IPS-NIHi7 (cell line): ENCODE data around the gene RALGAPB.
"Not testable (repeated sequence)": the region's sequence is repeated elsewhere in the genome, so short reads cannot be mapped to it uniquely, and the experiment has no call there.

Experiments
- DNase-seq: peaks from one replicate; pipeline ENCODE4 v3.0.0; 2012; ENCODE audit warnings: mixed read lengths; ENCODE audit errors: extremely low spot score

Gene RALGAPB

DNA sequence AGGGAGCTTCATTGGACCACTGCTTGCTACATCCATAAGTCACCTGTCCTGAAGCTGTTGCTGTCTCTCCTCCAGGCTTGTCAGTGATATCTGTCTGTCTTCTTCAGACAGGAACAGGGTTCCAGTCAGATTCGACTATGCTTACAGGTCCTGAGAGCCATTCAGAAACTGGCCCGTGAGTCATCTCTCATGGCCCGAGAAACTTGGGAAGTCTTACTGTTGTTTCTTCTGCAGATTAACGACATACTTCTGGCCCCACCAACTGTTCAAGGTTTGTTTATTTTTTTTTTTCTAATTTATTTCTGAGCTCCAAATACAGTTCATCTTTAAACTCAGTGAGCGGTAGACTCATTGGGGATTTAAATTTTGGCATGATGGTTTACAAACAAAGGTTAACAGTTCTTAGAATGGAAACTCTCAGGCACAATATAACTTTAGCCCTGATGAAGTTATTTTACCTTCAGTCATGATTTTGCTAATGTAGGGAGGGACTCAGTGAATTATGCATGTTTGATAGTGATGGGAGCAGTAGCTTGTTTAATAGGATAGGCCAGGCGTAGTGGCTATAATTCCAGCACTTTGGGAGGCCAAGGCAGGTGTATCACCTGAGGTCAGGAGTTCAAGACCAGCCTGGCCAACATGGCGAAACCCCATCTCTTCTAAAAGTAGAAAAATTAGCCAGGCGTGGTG, 24.7 kb downstream of the RALGAPB start:
- no peak for DNase-seq

DNA sequence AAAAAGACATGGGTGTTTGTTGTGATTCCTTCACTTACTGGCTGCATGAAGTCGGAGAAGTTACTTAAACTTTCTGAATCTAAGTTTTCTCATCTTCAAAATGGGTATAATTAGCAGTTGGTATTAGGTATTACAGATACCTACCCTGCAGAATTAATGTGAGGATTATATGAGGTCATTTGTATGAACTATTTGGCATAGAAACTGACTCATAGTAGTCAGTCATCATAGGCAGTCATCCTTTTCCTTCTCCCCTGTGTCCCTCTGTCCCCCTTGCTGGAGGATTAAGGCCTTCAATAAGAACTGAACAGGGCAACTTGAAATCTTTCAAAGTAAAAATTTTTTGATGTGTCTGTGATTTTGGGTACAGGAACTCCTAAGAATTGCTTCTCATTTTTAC, 26.3 kb downstream of the RALGAPB start:
- no peak for DNase-seq

DNA sequence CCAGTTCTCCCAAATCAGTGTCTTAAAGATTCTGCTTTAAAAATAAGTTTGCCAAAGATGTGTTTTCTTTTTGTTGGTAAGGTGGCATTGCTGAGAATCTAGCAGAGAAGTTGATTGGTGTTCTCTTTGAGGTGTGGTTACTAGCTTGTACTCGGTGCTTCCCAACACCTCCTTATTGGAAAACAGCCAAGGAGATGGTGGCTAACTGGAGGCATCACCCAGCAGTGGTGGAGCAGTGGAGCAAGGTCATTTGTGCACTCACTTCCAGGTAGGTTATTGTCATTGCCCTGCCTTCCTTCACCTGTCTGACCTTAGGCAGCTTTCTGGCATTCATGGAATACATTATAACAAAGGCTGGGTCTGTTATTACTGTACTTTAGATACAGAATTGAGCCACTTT, 26.7 kb downstream of the RALGAPB start:
- DNase-seq: no peak

DNA sequence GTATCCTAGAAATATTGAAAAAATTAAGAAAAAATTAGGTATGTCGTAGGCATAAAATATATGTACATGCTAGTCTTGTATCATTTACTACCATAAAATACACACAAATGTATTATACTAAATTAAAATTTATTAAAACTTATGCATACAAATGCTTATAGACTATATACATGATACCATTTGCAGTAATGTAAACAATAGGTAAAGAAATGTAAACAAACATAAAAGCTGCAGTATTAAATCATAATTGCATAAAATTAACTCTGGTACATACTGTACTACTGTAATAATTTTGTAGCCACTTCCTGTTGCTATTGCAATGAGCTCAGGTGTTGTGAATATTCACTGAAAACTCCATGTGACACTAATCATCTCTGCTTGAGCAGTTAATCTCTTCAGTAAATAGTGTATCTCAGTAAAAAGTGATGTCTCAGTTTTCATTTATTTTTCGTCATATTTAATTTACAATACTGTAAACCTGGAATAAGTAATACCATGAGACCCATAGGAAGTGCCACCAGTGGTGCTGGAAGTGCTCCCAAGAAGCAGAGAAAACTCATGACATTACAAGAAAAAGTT, 29.3 kb downstream of the RALGAPB start:
- DNase-seq: no peak

DNA sequence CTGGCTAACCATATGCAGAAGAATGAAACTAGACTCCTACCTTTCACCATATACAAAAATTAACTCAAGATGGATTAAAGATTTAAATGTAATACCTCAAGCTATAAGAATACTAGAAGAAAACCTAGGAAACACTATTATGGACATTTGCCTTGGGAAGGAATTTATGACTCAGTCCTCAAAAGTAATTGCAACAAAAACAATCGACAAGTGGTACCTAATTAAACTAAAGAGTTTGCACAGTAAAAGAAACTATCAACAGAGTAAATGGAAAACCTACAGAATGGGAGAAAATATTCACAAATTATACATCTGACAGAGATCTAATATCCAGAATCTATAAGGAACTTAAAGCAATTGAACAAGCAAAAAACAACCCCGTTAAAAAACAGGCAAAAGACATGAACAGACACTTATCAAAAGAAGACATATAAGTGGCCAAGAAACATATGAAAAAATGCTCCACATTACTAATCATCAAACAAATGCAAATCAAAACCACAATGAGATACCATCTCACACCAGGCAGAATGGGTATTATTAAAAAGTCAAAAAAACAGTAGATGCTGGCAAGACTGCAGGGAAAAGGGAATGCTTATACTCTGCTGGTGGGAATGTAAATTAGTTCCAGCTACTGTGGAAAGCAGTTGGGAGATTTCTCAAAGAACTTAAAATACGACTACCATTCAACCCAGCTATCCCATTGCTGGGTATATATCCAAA, 31.9 kb downstream of the RALGAPB start:
- DNase-seq: no peak

DNA sequence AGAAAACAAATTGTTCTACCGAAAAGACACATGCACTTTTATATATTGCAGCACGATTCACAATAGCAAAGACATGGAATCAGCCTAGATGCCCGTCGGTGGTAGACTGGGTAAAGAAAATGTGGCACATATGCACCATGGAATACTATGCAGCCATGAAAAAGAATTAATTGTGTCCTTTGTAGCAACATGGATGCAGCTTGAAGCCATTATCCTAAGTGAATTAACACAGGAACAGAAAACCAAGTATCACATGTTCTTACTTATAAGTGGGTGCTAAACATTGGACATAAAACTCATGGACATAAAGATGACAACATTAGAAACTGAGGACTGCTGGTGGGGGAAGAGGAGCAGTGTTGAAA, 32.4 kb downstream of the RALGAPB start:
- no peak for DNase-seq

DNA sequence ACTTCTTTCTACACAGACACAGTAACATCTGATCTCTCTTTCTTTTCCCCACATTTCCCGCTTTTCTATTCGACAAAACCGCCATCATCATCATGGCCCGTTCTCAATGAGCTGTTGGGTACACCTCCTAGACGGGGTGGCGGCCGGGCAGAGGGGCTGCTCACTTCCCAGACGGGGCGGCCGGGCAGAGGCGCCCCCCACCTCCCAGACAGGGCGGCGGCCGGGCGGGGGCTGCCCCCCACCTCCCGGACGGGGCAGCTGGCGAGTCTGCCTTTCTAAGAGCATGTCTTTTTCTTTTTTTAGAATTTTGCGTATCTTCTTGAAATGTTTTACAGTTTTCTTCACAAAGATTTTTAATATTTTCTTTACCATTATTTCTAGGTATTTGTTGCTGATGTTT, 39.1 kb downstream of the RALGAPB start:
- DNase-seq: not testable (repeated sequence)

DNA sequence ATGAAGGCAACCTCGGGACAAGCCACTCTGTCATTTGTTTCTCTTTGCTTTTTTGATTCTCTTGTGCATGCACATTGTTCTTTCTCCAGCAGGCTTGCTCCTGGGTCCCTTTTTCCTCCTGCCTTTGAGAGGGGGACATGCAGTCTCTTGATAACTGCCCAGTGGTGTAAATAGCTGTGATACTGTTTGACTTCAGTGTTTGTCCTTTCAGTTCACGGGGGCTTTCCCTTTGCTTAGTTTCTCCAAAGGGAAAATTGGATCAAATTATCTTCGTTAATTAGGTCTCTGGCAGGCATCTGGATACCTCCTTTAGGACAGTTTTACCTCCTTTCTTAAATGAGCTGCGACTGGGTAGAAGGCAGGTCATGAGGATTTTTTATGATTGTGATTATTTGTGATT, 41.5 kb downstream of the RALGAPB start:
- no peak for DNase-seq

DNA sequence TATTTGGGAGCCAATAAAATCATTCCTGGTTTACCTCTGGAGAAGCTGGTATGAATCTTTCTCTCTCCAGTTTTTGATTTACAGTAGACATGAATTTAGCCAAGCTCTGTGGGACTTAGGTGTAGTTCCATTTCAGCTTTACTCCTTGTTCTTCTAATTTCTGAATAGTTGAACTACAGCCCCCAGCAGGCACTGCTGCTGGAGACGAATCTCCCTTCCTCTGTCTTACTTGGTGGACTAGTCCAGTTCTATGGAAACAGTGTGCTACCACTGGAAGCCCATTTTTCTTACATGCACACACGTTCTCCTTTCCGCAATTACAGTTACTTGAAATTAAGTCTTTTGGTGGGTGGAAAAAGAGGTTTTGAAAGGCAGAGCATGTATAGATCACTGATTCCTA, 42.3 kb downstream of the RALGAPB start:
- DNase-seq: no peak

DNA sequence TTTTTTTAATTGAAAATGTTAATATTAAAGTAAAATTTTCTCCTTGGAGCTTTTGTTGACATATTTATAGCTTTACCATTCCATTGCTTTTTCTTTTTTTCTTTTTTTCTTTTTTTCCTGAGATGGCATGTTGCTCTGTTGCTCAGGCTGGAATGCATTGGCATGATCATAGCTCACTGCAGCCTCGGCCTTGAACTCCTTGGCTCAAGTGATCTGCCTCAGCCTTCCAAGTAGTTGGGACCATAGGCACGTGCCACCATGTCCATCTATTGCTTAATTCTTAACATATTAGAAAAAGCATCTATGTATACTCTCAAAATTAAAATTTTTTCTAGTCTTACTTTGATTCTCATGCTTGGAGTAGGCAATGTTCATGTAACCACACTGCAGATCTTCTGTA, 43.0 kb downstream of the RALGAPB start:
- DNase-seq: no peak

DNA sequence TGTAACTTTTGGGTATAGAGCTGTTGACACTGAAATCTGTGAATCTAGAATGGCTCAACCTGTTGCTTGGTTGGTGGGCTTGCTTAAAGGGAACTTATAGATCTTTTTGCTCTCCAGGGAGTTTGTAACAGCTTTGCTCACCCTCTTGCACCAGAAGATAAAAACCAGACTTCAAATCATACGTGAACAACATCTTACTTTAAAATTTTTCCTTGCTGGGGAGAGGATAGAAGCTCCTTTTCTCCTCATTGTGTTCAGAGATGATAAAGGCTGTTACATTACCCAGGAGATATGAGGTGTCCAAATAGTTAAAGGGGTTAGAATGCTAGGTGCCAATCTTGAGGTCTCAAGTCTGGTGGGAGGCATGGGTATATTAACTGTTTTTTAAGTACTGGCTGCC, 46.8 kb downstream of the RALGAPB start:
- DNase-seq: no peak

DNA sequence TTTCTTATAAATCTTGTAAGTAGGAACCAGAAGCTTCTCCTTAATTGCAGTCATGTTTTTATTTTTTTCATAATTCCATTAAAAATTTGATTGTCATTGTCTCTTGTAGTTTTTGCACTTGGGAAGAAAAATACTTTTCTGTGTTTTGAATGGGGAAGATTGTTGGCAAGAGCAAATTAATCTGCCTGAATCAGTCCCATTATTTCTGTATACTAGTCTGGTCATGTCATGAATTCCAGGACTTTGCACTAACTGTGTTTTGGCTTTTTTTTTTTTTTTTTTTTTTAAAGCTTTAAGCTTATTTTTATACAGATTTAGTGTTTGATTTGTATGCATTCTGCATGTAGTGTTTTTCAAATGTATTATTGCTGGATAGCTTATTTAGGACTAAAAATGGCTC, 47.6 kb downstream of the RALGAPB start:
- DNase-seq: no peak

DNA sequence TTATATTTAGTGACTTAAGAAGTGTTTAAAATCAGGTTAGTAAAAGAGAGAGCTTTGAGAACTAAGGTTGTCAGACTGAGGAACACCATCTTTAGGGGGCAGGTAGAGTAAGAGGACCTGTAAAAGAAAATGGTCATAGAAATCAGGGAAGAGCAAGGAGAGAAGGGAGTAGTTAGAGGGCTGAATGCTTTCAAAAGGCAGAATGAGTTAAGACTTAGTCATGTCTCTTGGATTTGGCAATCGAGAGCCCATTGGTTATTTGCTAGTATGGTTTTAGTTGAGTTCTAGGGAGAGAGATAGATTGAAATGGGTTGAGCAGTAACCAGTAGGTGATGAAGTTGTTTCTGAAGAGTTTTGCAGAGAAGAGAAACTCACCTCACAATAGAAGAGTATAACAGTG, 51.1 kb downstream of the RALGAPB start:
- DNase-seq: no peak

DNA sequence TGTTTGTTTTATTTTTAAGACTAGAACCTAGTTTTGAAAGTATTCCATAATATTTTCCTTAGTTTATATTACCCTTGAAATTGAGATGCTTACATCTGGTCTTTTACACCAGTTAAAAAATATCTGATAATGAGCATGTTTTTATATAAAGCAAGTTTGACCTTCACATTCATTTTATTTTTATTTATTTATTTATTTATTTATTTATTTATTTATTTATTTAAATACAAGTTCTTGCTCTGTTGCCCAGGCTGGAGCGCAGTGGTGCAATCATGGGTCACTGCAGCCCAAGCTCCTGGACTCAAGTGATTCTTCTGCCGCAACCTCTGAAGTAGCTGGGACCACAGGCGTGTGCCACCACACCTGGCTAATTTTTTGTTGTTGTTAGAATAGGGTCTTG, 55.5 kb downstream of the RALGAPB start:
- no peak for DNase-seq

DNA sequence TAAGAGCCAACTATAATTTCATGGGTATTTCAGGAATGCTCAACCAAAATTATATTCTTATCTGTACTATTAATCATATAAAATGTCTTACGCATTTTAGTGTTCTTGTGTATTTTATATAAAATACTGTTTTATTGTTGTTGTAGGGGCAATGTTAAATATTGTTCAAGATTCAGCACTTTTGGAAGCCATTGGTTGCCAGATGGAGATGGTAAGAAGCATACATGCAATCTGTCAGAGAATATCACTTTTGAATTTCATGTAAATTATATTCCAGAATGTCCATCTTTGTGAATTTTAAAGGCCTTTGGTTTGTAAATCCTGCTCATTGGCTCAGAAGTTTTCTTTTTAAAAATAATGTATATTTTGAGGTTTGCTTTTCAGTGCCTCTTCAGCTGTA, 58.4 kb downstream of the RALGAPB start:
- DNase-seq: no peak

DNA sequence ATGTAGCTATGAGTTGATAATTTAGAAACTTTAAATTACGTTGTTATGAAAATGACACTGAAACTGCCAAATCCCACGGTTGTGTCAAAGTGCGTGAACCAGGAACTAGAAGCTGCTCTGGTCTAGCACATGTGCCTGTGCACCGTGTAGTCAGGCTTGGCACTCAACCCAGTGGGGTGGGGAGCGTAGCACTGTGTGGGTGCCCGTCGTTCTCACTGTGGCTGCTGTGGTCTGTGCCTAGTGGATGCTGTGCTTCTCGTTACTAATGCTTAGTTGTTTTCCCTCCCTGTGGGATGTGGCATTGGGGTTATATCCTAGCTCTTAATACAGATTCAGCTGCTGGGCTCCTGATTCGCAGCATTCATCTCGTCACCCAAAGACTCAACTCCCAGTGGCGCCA, 62.1 kb downstream of the RALGAPB start:
- DNase-seq: no peak

DNA sequence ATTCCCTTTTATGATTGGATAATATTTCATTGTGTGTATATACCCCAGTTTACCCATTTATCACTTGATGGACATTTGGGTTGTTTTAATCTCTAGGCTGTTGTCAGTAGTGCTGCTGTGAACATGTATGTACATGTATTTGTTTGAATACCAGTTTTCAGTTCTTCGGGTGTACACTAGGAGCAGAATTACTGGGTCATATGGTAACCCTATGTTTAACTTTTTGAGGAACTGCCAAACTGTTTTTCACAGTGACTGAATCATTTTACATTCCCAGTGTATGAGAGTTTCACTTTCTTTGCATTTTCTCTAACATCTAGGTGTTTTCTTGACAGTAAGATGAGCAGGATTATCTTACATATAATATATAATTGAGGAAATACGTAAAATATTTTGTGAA, 63.7 kb downstream of the RALGAPB start:
- no peak for DNase-seq

DNA sequence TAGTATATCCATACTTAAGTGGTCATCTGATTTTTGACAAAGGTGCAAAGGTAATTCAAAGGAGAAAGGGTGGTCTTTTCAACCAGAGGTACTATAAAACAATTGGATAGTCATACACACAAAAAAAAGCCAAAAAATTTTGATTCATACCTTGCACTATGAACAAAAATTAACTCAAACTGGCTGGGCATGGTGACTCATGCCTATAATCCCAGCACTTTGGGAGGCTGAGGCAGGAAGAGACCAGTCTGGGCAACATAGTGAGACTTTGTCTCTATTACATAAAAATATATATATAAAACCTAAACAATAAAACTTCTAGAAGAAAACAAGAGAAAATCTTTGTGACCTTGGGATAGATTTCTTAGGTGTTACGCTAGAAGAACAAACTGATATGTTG, 64.5 kb downstream of the RALGAPB start:
- no peak for DNase-seq

DNA sequence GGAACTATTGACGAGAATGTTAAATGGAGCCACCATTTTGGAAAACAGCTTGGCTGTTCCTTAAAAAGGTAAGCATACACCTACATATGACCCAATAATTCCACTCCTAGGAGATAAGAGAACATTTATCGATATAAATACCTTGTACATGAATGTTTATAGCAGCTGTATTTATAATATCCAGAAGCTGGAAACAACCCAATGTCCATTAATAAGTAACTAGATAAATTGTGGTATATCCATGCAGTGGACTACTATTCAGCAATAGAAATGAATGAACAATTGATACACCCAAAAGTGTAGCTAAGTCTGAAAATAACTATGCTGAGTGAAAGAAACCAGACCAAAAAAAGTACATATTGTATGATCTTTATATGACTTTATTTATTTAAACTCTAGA, 66.1 kb downstream of the RALGAPB start:
- DNase-seq: no peak

DNA sequence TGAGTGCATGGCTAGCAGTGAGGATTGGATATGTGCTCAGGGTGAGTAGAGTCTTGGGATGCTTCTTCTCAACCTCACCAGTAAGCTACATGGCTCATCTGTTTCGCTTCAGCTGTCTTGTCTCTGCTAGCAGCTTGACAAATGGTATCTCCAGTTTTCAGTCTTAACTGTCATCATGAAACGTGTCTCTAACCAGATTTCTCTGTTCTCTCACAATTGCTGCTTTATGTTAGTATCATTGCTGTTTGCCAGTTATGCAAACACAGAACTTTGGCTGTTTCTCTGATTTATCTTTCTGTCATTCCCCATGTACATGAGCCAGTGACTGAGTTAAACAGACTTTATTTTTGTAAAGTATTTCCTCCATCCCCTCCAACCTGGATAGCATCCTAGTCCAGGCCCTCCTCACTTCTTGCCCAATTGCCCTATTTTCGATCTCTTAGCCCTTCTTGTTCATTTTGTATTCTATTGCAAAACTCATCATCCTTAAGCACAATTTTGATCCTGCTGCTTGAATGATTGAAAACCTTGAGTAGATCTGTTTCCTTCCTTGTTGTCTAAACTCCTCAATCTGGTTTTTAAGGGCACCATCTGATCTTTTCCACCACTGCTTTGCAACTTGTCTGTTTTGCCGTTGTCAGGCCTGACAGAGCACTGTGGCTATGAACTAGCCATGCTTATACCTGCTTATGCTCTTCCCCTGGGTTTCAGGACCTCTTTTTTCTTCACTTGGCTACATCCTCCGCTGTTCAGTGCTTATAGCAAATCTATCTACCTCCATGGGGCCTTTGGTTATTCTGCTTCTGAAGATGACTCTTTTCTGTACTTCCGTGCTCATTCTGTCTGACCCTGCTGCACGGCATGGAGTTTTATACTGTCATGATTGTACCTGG, 70.6 kb downstream of the RALGAPB start:
- no peak for DNase-seq

DNA sequence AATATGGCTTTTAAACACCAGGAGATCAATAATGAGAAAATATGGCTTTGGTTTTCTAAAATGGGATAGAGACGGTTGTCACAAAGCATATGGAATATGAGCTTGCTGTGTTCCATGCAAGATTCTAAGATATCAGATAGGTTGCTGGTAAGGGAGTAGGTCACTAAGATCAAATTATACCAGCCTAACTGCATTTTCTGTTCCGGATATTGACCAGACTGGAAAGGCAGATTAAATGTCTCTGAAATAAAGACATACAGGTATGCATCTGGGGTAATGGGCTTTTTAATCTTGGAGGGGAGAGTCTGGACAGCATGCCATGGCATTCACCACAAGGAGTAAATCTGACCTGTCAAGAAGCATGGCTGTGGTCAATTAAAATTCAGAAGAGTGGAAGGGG, 73.1 kb downstream of the RALGAPB start:
- no peak for DNase-seq

DNA sequence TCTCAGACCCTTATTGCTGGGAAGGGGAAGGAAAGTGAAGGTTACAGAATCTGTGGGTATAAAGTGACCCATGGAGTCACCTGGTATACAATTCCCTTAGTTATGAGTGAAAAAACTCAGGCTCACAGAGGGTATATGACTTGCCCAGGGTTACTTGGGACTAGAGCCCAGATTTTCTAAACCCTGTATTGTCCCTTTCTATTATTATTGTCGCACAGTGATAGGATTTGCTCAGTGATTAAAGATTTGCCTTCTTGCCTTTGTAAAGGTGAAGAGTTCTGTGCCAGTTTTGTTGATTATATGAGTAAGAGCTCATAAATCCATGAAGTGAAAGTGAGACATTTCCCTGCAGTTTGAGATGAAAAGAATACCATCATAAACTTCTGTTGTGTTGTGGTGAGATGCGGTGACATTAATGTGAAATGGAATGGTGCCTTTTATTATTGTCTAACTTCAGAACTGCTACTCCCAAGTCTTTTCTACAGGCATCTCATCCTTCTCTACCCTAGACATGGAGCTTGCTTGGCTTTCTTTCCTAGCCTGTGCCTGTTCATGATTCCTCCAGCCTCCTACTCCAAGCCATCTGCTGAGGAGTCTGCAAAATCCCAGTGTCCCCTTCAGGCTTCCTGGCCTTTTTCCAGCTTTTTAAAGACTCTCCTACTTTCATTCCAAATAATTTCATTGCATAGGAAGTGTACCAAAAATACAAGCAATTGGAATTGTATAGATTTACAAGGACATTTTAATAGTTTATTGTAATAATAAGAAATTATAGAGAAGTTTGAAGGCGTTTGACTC, 74.8 kb downstream of the RALGAPB start:
- DNase-seq: no peak
